HepG2 (cell line): ENCODE data around the gene ACAP1. TPM values are rescaled to one million over a fixed set of nuclear protein-coding genes. Genes with fewer than 3 reads are reported as not detected.

Experiments used
- FOXK2 ChIP-seq: fragments of 450-650 bp; IDR thresholded peaks from 2 replicates; pipeline ENCODE4 v1.6.1; 2016
- KAT8 ChIP-seq: IDR thresholded peaks from 2 replicates; pipeline ENCODE4 v1.6.1; 2016; ENCODE audit warnings: missing genetic modification reagents, missing compliant biosample characterization
- MEIS1 ChIP-seq: sonication (generic); formaldehyde crosslinking; IDR thresholded peaks from 2 replicates; pipeline ENCODE4 v1.9.0; 2021; ENCODE audit warnings: mild to moderate bottlenecking, missing genetic modification reagents, moderate library complexity, borderline replicate concordance
- MIXL1 ChIP-seq: IDR thresholded peaks from 2 replicates; pipeline ENCODE4 v1.6.1; 2016
- PITX1 ChIP-seq: sonication (generic); formaldehyde crosslinking; IDR thresholded peaks from 2 replicates; pipeline ENCODE4 v1.5.1; 2020; ENCODE audit warnings: mild to moderate bottlenecking, missing genetic modification reagents
- RBM39 ChIP-seq: fragments of 200-400 bp; formaldehyde crosslinking; IDR thresholded peaks from one replicate; pipeline ENCODE4 v1.6.1; 2018; ENCODE audit warnings: antibody characterized with exemption, mild to moderate bottlenecking, low read depth, low read length; ENCODE audit not compliant: poor library complexity, severe bottlenecking
- RFX3 ChIP-seq: IDR thresholded peaks from 2 replicates; pipeline ENCODE4 v1.6.1; 2016; ENCODE audit warnings: missing biosample characterization, missing genetic modification reagents
- TFE3 ChIP-seq: IDR thresholded peaks from 2 replicates; pipeline ENCODE4 v1.6.1; 2016
- THAP9 ChIP-seq: sonication (generic); formaldehyde crosslinking; IDR thresholded peaks from 2 replicates; pipeline ENCODE4; 2020; ENCODE audit warnings: missing genetic modification reagents, mild to moderate bottlenecking, borderline replicate concordance
- THYN1 ChIP-seq: sonication (generic); formaldehyde crosslinking; IDR thresholded peaks from 2 replicates; pipeline ENCODE4 v1.8.1; 2023; ENCODE audit warnings: low read depth, mild to moderate bottlenecking, moderate library complexity, missing genetic modification reagents, borderline replicate concordance
- ZMYM4 ChIP-seq: sonication (generic); formaldehyde crosslinking; IDR thresholded peaks from 2 replicates; pipeline ENCODE4 v1.8.1; 2023; ENCODE audit warnings: mild to moderate bottlenecking, missing genetic modification reagents
- ZNF318 ChIP-seq: sonication (generic); formaldehyde crosslinking; IDR thresholded peaks from 2 replicates; pipeline ENCODE4 v1.4.0; 2020; ENCODE audit warnings: mild to moderate bottlenecking, missing genetic modification reagents
- ZNF331 ChIP-seq: sonication (generic); formaldehyde crosslinking; IDR thresholded peaks from 2 replicates; pipeline ENCODE4 v1.4.0; 2020; ENCODE audit warnings: missing genetic modification reagents
- ZNF33A ChIP-seq: sonication (generic); formaldehyde crosslinking; IDR thresholded peaks from 2 replicates; pipeline ENCODE4 v1.5.1; 2020; ENCODE audit warnings: missing genetic modification reagents, mild to moderate bottlenecking, moderate library complexity, borderline replicate concordance
- ZNF441 ChIP-seq: sonication (generic); formaldehyde crosslinking; IDR thresholded peaks from 2 replicates; pipeline ENCODE4 v1.7.0; 2021; ENCODE audit warnings: missing genetic modification reagents, borderline replicate concordance
- ZNF510 ChIP-seq: sonication (generic); formaldehyde crosslinking; IDR thresholded peaks from 2 replicates; pipeline ENCODE4 v1.4.0; 2020; ENCODE audit warnings: low read depth, mild to moderate bottlenecking, missing genetic modification reagents
- ZNF768 ChIP-seq: sonication (generic); formaldehyde crosslinking; IDR thresholded peaks from 2 replicates; pipeline ENCODE4 v1.4.0; 2020; ENCODE audit warnings: missing genetic modification reagents
- polyA plus RNA-seq, 8 experiments: library from polyadenylated mRNA; depleted of rRNA in 3 of 8; stranded (reverse) in 7 of 8; unstranded in 1 of 8; fragments of >200 nt; fragmentation: Illumina TruSeq in 4 of 8; extraction: Trizol in 4 of 8; gene quantifications; 2 replicates each; pipeline versions ENCODE4 v1.2.1 to v1.2.3, GENCODE V29; 2011 to 2016; ENCODE audit warnings: low read depth in 4 of 8, missing spikeins in 1 of 8, mixed read lengths in 1 of 8; ENCODE audit not compliant: insufficient read depth in 1 of 8
- total RNA-seq, 5 experiments: library from RNA; depleted of rRNA; stranded (reverse); fragments of >200 nt; fragmentation: Illumina TruSeq; extraction: Trizol; gene quantifications; 2 replicates each; pipeline ENCODE4 v1.2.3, GENCODE V29; 2016; ENCODE audit warnings: low read depth in 1 of 5

ACAP1 gene
- total and polyA plus RNA-seq, 2 of the 13 experiments (the other 11 are each of a cell fraction or from before 2014, with no cell fraction given): 1.3 to 2.5 TPM

- TF ChIP-seq ZNF318: no peak
- TF ChIP-seq ZNF510 (CRISPR knock-in tag): no peak
- TF ChIP-seq ZMYM4 (CRISPR knock-in tag): peak; percentile 36; the same call in 1 of the 2 replicates
- TF ChIP-seq FOXK2: peak; percentile 56; the same call in 1 of the 2 replicates
- peak; percentile 93 for TF ChIP-seq KAT8 (CRISPR knock-in tag)
- TF ChIP-seq MEIS1: peak; percentile 64; the same call in 1 of the 2 replicates
- no peak for TF ChIP-seq THYN1
- peak; percentile 100 for TF ChIP-seq THAP9 (CRISPR knock-in tag)
- TF ChIP-seq RBM39: peak; percentile 13
- peak; percentile 19; the same call in 1 of the 2 replicates for TF ChIP-seq ZNF441 (CRISPR knock-in tag)
- TF ChIP-seq MIXL1: peak; percentile 48; the same call in 1 of the 2 replicates
- TF ChIP-seq PITX1 (CRISPR knock-in tag): peak; percentile 51; the same call in 1 of the 2 replicates
- TF ChIP-seq ZNF768 (CRISPR knock-in tag): no peak
- no peak for TF ChIP-seq ZNF33A
- TF ChIP-seq RFX3 (CRISPR knock-in tag): peak; percentile 76
- TF ChIP-seq TFE3 (CRISPR knock-in tag): peak; percentile 41; the same call in 1 of the 2 replicates
- TF ChIP-seq ZNF331 (CRISPR knock-in tag): peak; percentile 31; the same call in 1 of the 2 replicates
These were observed 6.8 kb upstream of the ACAP1 start (continued) for GRCh38 chr17:7329374-7329996.
